T47D (cell line): ENCODE measurements around the gene PHF1.

Experiments used
- DNase-seq, 2 experiments: peaks; one replicate each; pipeline versions ENCODE4 v3.0.0 to v3.0.0-alpha.2; 2011 to 2012; ENCODE audit warnings: low read depth in 1 of 2, low spot score in 1 of 2
- JUND ChIP-seq: IDR thresholded peaks from 2 replicates; pipeline ENCODE4 v1.6.1; 2012; ENCODE audit warnings: low read depth
- in situ Hi-C: cut with HindIII; loops from 2 replicates; pipeline ENCODE4 v1.10.0; 2016; ENCODE audit warnings: low sequenced_read_pairs, low pct_unique_long_range_greater_than_20kb

Gene PHF1

DNA sequence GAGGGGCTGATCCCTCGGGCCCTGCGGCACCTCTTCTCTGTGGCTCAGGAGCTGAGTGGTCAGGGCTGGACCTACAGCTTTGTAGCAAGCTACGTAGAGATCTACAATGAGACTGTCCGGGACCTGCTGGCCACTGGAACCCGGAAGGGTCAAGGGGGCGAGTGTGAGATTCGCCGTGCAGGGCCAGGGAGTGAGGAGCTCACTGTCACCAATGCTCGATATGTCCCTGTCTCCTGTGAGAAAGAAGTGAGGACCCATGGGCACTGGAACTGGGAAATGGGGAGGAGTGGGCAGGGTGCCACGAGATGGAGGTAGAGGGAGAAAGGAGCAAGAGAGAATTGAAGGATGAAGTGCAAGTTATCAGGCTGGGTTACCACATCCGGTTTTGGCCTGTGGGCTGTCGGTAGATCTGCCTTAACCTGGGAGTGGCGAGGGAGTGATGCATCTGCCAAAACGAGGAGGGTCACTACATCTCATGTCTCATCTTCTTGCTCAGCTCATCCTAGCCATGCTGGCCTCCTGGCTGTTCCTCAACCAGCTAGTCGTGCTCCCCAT lies 5.4 kb upstream of the PHF1 start:
- DNase-seq, result no peak
- no peak for TF ChIP-seq JUND
- in situ Hi-C loops, result no loop called here

DNA sequence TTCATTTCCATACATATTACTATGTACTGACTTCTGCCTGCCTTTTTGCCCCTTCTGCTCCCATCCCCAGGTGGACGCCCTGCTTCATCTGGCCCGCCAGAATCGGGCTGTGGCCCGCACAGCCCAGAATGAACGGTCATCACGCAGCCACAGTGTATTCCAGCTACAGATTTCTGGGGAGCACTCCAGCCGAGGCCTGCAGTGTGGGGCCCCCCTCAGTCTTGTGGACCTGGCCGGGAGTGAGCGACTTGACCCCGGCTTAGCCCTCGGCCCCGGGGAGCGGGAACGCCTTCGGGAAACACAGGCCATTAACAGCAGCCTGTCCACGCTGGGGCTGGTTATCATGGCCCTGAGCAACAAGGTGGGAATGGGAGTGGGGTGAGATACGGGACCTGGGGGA lies 4.7 kb upstream of the PHF1 start:
- DNase-seq, result no peak
- in situ Hi-C loops, result no loop called here

DNA sequence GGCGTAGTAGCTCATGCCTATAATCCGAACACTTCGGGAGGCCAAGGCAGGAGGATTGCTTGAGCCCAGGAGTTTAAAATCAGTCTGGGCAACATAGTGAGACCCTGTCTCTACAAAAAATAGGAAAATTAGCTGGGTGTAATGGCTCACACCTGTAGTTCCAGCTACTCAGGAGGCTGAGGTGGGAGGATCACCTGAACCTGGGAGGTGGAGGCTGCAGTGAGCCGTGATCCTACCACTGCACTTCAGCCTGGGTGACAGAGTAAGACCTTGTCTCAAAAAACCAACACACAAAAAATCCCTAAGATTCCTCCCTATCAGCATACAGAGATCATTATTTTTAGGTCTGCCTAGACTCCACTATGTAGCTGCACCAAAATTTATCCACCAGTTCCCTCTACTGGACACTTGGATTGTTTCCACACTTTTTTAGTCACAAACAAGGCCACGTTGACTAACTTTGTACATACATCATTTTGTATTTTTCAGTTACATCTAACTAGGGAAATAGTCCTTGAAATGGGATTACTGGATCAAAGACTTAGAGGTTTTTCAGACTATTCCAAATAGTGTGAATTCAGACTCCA lies 3.6 kb upstream of the PHF1 start:
- peak in 1 of 2 experiments; percentile 75 for DNase-seq
- no peak for TF ChIP-seq JUND
- in situ Hi-C loops, result no loop called here

More for the DNA sequence above, 4.7 kb upstream of the PHF1 start:
- no peak for TF ChIP-seq JUND

DNA sequence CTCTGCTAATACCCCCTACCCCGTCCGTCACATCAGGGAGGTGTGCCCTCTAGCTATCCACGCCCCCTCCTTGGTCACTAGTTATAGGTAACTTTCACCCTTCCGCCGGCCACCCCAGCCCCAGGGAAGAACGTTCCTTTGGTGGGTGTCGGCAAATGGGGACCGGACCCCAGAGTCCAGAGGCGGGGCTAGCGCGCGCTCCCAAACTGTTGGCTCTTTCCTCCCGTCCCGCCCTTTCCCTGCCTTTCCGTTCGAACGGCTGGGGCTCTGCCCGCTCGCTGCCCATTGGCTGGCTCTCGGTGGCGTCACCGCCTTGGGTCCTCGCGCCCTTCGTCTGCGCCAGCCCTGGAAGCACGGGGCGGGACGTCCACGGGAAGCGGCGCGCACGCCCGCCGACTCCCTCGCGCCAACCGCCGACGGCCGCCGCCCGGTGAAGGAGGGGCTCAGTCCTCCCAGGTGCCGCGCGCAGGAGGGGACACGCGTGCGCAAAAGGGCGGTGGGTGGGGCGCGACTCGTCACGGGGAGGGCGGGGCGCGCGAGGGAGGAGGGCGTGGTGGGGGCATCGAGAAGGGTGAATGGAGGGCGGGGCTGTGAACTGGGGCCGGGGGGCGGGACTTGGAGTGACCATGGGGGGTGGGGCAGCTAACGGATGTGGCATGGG lies 634 bp upstream of the PHF1 start:
- in situ Hi-C loops, result no loop called here
- TF ChIP-seq JUND, result peak; percentile 60; the same call in 1 of the 2 replicates
- DNase-seq, result peak; percentile 96 to 99

DNA sequence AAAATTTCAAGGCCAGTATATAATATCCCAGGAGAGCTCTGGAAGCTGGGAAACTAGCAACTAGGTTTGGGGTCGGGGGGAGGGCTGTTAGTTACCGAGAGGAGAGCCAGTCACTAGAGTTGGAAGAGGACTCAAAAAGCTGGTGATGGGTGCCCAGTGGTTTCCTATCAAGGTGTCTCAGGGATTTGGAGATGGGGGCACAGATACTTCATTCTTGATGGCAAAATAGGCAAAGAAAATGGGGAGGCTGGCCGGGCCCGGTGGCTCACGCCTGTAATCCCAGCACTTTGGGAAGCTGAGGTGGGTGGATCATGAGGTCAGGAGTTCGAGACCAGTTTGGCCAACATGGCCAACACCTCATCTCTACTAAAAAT lies 805 bp downstream of the PHF1 start:
- TF ChIP-seq JUND, result no peak
- DNase-seq, result no peak
- in situ Hi-C loops, result no loop called here

DNA sequence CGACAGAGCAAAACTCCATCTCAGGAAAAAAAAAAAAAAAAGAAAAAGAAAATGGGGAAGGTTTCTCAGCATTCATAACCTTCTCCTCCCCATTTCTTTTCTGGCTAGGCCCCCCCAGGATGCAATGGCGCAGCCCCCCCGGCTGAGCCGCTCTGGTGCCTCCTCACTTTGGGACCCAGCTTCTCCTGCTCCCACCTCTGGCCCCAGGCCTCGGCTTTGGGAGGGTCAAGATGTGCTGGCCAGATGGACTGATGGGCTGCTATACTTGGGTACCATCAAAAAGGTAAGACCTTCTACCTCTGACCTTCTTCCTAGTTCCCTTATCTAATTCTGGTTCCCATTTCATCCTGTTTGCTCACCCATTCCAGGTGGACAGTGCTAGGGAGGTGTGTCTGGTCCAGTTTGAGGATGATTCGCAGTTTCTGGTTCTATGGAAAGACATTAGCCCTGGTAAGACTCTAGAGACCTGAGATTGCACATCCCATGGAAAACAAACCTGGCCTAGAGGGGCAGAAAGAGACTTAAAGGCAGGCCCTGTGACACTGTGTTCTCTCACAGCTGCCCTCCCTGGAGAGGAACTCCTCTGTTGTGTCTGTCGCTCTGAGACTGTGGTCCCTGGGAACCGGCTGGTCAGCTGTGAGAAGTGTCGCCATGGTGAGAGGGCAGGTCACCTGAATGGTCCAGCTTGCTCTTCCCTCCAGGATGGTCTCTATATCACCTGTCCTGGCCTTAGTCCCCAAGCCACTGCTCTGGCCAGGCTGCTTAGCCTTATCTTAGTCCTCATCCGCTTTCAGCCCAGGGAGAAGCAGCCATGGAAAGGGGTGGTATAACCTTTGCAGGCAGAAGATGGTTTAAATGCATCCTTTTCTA lies 1.6 kb downstream of the PHF1 start:
- no peak for DNase-seq
- no peak for TF ChIP-seq JUND
- in situ Hi-C loops, result no loop called here

DNA sequence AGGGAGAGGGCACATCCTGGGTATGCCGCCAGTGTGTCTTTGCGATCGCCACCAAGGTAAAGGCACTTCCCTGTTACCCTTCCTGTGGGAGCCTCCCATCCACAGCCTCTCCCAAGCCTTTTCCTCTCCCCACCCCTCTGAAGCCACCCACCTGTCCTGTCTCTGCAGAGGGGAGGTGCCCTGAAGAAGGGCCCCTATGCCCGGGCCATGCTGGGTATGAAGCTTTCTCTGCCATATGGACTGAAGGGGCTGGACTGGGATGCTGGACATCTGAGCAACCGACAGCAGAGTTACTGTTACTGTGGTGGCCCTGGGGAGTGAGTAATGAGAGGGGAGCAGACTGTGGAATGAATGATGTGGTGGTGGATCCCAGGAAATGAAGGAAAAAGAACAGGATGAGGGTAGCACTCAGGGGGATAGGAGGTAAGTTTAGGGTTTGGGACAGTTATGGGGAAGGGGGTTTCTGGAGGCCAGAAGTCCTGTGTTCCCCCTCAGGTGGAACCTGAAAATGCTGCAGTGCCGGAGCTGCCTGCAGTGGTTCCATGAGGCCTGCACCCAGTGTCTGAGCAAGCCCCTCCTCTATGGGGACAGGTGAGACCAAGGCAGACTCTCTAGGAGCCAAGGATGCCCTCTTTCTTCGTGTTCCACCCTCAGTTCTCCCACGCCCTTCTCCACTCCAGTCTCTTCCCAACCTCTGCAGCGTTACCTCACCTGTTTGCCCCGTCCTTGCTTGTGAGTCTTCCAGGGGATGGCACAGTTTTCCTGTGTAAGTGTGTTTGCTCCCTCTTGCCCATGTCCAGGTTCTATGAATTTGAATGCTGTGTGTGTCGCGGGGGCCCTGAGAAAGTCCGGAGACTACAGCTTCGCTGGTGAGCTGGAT lies 2.7 kb downstream of the PHF1 start:
- TF ChIP-seq JUND, result no peak
- no peak for DNase-seq
- in situ Hi-C loops, result no loop called here

DNA sequence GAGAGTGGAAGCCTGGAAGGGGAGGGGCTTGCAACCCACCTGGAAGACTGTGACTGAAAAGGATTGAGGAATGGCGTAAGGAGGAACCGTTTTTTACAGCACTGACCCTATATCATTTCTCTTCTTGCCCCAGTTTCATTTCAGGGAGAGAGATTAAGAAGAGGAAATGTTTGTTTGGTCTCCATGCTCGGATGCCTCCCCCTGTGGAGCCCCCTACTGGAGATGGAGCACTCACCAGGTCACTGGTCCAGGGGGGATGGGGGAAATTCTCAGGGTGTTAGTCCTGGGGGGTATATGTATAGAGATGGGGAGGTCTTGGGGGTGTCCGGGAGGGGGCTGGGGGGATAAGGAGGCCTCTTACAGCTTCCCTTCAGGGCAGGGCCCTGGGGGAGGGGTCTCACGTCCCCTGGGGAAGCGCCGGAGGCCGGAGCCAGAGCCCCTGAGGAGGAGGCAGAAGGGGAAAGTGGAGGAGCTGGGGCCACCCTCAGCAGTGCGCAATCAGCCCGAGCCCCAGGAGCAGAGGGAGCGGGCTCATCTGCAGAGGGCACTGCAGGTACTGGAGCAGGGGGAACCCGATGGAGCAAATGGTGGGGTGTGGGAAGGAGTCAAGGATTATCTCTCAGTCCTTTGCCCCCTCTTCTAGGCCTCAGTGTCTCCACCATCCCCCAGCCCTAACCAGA lies 3.9 kb downstream of the PHF1 start:
- DNase-seq, result no peak
- in situ Hi-C loops, result no loop called here
- no peak for TF ChIP-seq JUND

DNA sequence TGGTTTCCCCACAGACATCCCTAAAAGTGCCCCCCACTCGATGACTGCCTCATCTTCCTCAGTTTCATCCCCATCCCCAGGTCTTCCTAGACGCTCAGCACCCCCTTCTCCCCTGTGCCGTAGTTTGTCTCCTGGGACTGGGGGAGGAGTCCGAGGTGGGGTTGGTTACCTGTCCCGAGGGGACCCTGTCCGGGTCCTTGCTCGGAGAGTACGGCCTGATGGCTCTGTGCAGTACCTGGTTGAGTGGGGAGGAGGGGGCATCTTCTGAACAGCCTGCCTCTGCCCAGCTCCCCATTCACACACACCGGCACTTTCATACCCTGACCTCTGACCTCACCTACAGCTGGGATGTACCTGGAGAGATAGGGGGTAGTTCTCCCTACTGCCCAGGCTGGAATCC lies 5.0 kb downstream of the PHF1 start:
- no peak for TF ChIP-seq JUND
- no peak for DNase-seq
- in situ Hi-C loops, result no loop called here

DNA sequence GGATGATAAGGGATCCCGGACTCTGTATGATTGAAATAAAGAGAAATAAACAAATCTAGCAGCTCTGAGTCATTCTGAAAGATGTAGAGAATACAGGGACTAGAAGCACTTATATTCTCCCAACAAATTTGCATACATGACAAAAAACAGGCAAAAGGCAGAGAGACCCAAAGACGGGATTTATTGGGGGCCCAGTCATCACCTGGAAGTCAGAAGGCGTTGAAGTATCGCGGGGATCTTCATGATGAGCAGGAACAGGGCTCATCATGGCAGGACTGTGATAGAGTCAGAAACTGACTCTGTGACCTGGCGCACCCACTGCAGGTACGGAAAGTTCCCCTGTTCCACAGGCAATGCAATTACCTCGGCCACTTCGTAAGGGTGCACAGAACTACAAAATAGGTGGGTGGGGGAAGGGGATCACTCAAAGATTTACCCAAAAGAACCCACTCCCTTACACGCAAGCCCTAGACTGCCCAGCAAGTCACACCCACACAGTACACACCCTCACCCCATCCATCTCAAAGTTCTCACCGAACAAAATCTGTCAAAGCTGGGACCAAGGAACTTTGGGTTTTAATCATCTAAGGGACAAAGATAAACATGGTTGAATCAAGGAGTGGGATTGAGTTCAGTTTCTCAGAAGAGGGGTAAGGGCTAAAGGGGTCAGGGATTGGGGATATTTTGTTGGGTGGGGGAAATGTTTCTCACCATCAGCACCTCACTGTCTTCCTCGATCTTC lies 5.7 kb downstream of the PHF1 start:
- DNase-seq, result no peak
- in situ Hi-C loops, result no loop called here
- no peak for TF ChIP-seq JUND
